GM12878 (cell line): Measurements from ENCODE around the gene WDR76. TPM values are rescaled to one million over a fixed set of nuclear protein-coding genes. Genes with fewer than 3 reads are reported as not detected.
A peak's percentile ranks its signal among the peaks of the same experiment; 100 is the strongest.

ENCODE experiments used
- CBFB ChIP-seq: IDR thresholded peaks from 2 replicates; pipeline ENCODE4 v1.6.1; 2016; ENCODE audit warnings: antibody characterized with exemption, low read depth
- CHD4 ChIP-seq: fragments of 200-600 bp; sonication (generic); IDR thresholded peaks from 2 replicates; pipeline ENCODE4 v1.6.1; 2016; ENCODE audit warnings: mild to moderate bottlenecking
- CREM ChIP-seq: IDR thresholded peaks from 2 replicates; pipeline ENCODE4 v1.6.1; 2014; ENCODE audit warnings: antibody characterized with exemption, low read depth
- EGR1 ChIP-seq, 2 experiments: IDR thresholded peaks; 1 replicate in 1 of 2; 2 replicates in 1 of 2; pipeline ENCODE4 v1.6.1; 2011 to 2012; ENCODE audit warnings: low read depth in 2 of 2, low read length in 2 of 2, borderline replicate concordance in 1 of 2, mild to moderate bottlenecking in 1 of 2, moderate library complexity in 1 of 2
- HDAC6 ChIP-seq: fragments of 200-600 bp; sonication (generic); IDR thresholded peaks from one replicate; pipeline ENCODE4 v1.8.0; 2017; ENCODE audit warnings: antibody characterized with exemption; ENCODE audit not compliant: unreplicated experiment
- KAT2A ChIP-seq: conservative IDR thresholded peaks from 2 replicates; pipeline ENCODE4 v1.6.1; 2011; ENCODE audit warnings: low read depth, low read length; ENCODE audit not compliant: control insufficient read depth
- NFYA ChIP-seq: IDR thresholded peaks from 2 replicates; pipeline ENCODE4 v1.6.1; 2011; ENCODE audit warnings: low read depth, mild to moderate bottlenecking, low read length, improper control_type of control experiment, borderline replicate concordance
- RB1 ChIP-seq: fragments of 450-650 bp; formaldehyde crosslinking; IDR thresholded peaks from 2 replicates; pipeline ENCODE4 v1.6.1; 2017; ENCODE audit warnings: mild to moderate bottlenecking, borderline replicate concordance
- SP1 ChIP-seq: IDR thresholded peaks from one replicate; pipeline ENCODE4 v1.6.1; 2011; ENCODE audit warnings: low read depth, low read length
- SPI1 ChIP-seq: IDR thresholded peaks from 2 replicates; pipeline ENCODE4 v1.6.1; 2011; ENCODE audit warnings: low read depth, mild to moderate bottlenecking, low read length, moderate library complexity, borderline replicate concordance; ENCODE audit not compliant: insufficient read depth
- SREBF1 ChIP-seq: IDR thresholded peaks from 2 replicates; pipeline ENCODE4 v1.6.1; 2012; ENCODE audit warnings: mild to moderate bottlenecking, low read length
- STAT1 ChIP-seq: fragments of 450-650 bp; conservative IDR thresholded peaks from 2 replicates; pipeline ENCODE4 v1.6.1; 2014; ENCODE audit warnings: antibody characterized with exemption, mild to moderate bottlenecking
- SUPT20H ChIP-seq: IDR thresholded peaks from 2 replicates; pipeline ENCODE4 v1.6.1; 2011; ENCODE audit warnings: low read depth, mild to moderate bottlenecking, low read length, moderate library complexity, borderline replicate concordance; ENCODE audit not compliant: control insufficient read depth
- TBL1XR1 ChIP-seq: IDR thresholded peaks from 2 replicates; pipeline ENCODE4 v1.6.1; 2012; ENCODE audit warnings: low read depth, low read length, improper control_type of control experiment
- ZNF217 ChIP-seq: fragments of 450-650 bp; IDR thresholded peaks from 2 replicates; pipeline ENCODE4 v1.6.1; 2017; ENCODE audit warnings: antibody characterized with exemption, mild to moderate bottlenecking
- ZSCAN29 ChIP-seq: fragments of 450-650 bp; IDR thresholded peaks from 2 replicates; pipeline ENCODE4 v1.6.1; 2017; ENCODE audit warnings: mild to moderate bottlenecking, moderate library complexity
- polyA plus RNA-seq, 11 experiments: library from polyadenylated mRNA; depleted of rRNA in 4 of 11; unstranded in 6 of 11; stranded (reverse) in 5 of 11; fragments of >200 nt; fragmentation: Nextera tagmentation in 4 of 11; fragmentation: Illumina TruSeq in 1 of 11; extraction: Ambion mirVana in 4 of 11; extraction: Trizol in 1 of 11; gene quantifications; 1 replicate in 1 of 11; 2 replicates in 10 of 11; pipeline versions ENCODE4 v1.2.1 to v1.2.3, GENCODE V29; 2011 to 2016; ENCODE audit warnings: inconsistent platforms in 2 of 11, missing spikeins in 2 of 11, low read depth in 1 of 11
- total RNA-seq, 4 experiments: library from RNA; depleted of rRNA in 3 of 4; stranded (reverse); fragments of >200 nt in 3 of 4; fragmentation: Illumina TruSeq in 1 of 4; extraction: Trizol in 1 of 4; gene quantifications; 2 replicates each; pipeline versions ENCODE4 v1.2.1 to v1.2.3, GENCODE V29; 2013 to 2021
- TF ChIP-seq, protein P1 (sequence below): fragments of 450-650 bp; formaldehyde crosslinking; IDR thresholded peaks from 2 replicates; pipeline ENCODE4 v1.4.0; 2022; ENCODE audit warnings: mild to moderate bottlenecking, moderate library complexity
- TF ChIP-seq, protein P2 (sequence below): fragments of 450-650 bp; formaldehyde crosslinking; IDR thresholded peaks from 2 replicates; pipeline ENCODE4 v1.5.0; 2022; ENCODE audit warnings: mild to moderate bottlenecking, missing genetic modification characterization
- TF ChIP-seq, protein P3 (sequence below): IDR thresholded peaks from 2 replicates; pipeline ENCODE4 v1.6.1; 2012; ENCODE audit warnings: improper control_type of control experiment, low read depth, low read length; ENCODE audit not compliant: insufficient replicate concordance

Gene WDR76
- total and polyA plus RNA-seq, 10 of the 15 experiments (the other 5 are each of a cell fraction or from before 2014, with no cell fraction given) = 8.0 to 59.7 (median 34.5) TPM

DNA sequence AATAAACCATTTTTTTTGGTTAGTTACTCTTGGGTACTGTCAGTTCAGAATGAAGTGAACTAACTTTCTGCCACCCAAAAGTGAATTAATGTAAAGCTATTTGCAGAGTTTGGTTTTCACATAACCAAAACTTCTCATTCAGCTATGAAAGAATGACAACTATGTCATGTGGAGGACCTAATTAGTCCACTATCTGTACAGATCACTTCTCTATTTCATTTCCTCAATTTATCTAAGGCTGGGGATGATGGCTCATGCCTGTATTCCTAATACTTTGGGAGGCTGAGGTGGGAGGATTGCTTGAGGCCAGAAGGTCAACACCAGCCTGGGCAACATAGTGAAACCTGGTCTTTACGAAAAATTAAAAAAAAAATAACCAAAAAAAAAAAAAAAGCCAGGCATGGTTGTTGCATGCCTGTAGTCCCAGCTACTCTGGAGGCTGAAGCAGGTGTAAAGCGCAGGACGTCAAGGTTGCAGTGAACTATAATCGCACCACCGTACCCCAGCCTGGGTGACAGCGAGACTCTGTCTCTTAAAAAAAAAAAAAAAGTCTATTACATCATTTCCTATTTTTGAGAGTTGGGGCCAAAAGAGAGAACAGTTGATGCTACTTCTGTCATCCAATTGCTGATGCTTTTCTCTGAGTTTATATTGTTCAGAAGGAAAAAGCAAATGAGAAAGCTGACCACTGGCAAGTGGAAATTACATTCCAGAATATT, 17.7 kb upstream of the WDR76 start (continued):
- no peak for TF ChIP-seq EGR1 (IDR thresholded peaks at IDR 0.05; ENCODE audit: borderline replicate concordance in 1 of 2, low read depth in 2 of 2, low read length in 2 of 2)
- TF ChIP-seq CBFB = 0 out of 2 replicates have a peak, but pooled peaks have one; percentile 19
- TF ChIP-seq NFYA = no peak
- TF ChIP-seq SREBF1 = no peak
- TF ChIP-seq KAT2A = no peak
- TF ChIP-seq SUPT20H = no peak
- no peak for TF ChIP-seq ZSCAN29
- TF ChIP-seq, protein P1, sequence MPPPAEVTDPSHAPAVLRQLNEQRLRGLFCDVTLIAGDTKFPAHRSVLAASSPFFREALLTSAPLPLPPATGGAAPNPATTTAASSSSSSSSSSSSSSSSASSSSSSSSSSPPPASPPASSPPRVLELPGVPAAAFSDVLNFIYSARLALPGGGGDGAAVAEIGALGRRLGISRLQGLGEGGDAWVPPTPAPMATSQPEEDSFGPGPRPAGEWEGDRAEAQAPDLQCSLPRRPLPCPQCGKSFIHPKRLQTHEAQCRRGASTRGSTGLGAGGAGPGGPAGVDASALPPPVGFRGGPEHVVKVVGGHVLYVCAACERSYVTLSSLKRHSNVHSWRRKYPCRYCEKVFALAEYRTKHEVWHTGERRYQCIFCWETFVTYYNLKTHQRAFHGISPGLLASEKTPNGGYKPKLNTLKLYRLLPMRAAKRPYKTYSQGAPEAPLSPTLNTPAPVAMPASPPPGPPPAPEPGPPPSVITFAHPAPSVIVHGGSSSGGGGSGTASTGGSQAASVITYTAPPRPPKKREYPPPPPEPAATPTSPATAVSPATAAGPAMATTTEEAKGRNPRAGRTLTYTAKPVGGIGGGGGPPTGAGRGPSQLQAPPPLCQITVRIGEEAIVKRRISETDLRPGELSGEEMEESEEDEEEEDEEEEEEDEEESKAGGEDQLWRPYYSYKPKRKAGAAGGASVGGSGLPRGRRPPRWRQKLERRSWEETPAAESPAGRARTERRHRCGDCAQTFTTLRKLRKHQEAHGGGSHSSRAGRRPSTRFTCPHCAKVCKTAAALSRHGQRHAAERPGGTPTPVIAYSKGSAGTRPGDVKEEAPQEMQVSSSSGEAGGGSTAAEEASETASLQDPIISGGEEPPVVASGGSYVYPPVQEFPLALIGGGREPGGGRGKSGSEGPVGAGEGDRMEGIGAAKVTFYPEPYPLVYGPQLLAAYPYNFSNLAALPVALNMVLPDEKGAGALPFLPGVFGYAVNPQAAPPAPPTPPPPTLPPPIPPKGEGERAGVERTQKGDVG (CRISPR knock-in tag) = no peak
- no peak for TF ChIP-seq HDAC6
- TF ChIP-seq CREM = peak; percentile 48; the same call in 1 of the 2 replicates
- TF ChIP-seq, protein P2, sequence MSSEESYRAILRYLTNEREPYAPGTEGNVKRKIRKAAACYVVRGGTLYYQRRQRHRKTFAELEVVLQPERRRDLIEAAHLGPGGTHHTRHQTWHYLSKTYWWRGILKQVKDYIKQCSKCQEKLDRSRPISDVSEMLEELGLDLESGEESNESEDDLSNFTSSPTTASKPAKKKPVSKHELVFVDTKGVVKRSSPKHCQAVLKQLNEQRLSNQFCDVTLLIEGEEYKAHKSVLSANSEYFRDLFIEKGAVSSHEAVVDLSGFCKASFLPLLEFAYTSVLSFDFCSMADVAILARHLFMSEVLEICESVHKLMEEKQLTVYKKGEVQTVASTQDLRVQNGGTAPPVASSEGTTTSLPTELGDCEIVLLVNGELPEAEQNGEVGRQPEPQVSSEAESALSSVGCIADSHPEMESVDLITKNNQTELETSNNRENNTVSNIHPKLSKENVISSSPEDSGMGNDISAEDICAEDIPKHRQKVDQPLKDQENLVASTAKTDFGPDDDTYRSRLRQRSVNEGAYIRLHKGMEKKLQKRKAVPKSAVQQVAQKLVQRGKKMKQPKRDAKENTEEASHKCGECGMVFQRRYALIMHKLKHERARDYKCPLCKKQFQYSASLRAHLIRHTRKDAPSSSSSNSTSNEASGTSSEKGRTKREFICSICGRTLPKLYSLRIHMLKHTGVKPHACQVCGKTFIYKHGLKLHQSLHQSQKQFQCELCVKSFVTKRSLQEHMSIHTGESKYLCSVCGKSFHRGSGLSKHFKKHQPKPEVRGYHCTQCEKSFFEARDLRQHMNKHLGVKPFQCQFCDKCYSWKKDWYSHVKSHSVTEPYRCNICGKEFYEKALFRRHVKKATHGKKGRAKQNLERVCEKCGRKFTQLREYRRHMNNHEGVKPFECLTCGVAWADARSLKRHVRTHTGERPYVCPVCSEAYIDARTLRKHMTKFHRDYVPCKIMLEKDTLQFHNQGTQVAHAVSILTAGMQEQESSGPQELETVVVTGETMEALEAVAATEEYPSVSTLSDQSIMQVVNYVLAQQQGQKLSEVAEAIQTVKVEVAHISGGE (CRISPR knock-in tag) = no peak
- TF ChIP-seq RB1 = no peak
- no peak for TF ChIP-seq ZNF217
- no peak for TF ChIP-seq SP1
- peak; percentile 20; the same call in 1 of the 2 replicates for TF ChIP-seq TBL1XR1
- TF ChIP-seq CHD4 = no peak
- TF ChIP-seq, protein P3, sequence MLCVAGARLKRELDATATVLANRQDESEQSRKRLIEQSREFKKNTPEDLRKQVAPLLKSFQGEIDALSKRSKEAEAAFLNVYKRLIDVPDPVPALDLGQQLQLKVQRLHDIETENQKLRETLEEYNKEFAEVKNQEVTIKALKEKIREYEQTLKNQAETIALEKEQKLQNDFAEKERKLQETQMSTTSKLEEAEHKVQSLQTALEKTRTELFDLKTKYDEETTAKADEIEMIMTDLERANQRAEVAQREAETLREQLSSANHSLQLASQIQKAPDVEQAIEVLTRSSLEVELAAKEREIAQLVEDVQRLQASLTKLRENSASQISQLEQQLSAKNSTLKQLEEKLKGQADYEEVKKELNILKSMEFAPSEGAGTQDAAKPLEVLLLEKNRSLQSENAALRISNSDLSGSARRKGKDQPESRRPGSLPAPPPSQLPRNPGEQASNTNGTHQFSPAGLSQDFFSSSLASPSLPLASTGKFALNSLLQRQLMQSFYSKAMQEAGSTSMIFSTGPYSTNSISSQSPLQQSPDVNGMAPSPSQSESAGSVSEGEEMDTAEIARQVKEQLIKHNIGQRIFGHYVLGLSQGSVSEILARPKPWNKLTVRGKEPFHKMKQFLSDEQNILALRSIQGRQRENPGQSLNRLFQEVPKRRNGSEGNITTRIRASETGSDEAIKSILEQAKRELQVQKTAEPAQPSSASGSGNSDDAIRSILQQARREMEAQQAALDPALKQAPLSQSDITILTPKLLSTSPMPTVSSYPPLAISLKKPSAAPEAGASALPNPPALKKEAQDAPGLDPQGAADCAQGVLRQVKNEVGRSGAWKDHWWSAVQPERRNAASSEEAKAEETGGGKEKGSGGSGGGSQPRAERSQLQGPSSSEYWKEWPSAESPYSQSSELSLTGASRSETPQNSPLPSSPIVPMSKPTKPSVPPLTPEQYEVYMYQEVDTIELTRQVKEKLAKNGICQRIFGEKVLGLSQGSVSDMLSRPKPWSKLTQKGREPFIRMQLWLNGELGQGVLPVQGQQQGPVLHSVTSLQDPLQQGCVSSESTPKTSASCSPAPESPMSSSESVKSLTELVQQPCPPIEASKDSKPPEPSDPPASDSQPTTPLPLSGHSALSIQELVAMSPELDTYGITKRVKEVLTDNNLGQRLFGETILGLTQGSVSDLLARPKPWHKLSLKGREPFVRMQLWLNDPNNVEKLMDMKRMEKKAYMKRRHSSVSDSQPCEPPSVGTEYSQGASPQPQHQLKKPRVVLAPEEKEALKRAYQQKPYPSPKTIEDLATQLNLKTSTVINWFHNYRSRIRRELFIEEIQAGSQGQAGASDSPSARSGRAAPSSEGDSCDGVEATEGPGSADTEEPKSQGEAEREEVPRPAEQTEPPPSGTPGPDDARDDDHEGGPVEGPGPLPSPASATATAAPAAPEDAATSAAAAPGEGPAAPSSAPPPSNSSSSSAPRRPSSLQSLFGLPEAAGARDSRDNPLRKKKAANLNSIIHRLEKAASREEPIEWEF = no peak
- peak; percentile 98 for TF ChIP-seq SPI1
- TF ChIP-seq STAT1 = no peak
